Trophoblast cell (in vitro differentiated cells and primary cell): ENCODE data around the gene WNT7B.

Source experiments
- DNase-seq, 2 donors: peaks; one replicate each; pipeline ENCODE4 v3.0.0-alpha.2; 2016
- H2AFZ ChIP-seq: 2 replicates; pipeline ENCODE4 v1.6.1; 2013; ENCODE audit warnings: low read length, moderate library complexity, mild to moderate bottlenecking; ENCODE audit not compliant: insufficient read depth, poor library complexity
- H2AK5ac ChIP-seq: 2 replicates; pipeline ENCODE4 v1.6.1; 2013; ENCODE audit warnings: mild to moderate bottlenecking, low read length
- H2BK120ac ChIP-seq: 2 replicates; pipeline ENCODE4 v1.6.1; 2013; ENCODE audit warnings: low read length, mild to moderate bottlenecking, moderate library complexity; ENCODE audit not compliant: insufficient read depth, poor library complexity
- H2BK12ac ChIP-seq: 2 replicates; pipeline ENCODE4 v1.6.1; 2013; ENCODE audit warnings: mild to moderate bottlenecking, low read length, moderate library complexity
- H2BK5ac ChIP-seq: 2 replicates; pipeline ENCODE4 v1.6.1; 2013; ENCODE audit warnings: low read length, low read depth, moderate library complexity, mild to moderate bottlenecking; ENCODE audit not compliant: poor library complexity
- H3K14ac ChIP-seq: 2 replicates; pipeline ENCODE4 v1.6.1; 2013; ENCODE audit warnings: mild to moderate bottlenecking, low read length
- H3K18ac ChIP-seq: 2 replicates; pipeline ENCODE4 v1.6.1; 2013; ENCODE audit warnings: mild to moderate bottlenecking, low read length
- H3K23ac ChIP-seq: 2 replicates; pipeline ENCODE4 v1.6.1; 2013; ENCODE audit warnings: low read length
- H3K27ac ChIP-seq: 2 replicates; pipeline ENCODE4 v1.5.1; 2013; ENCODE audit warnings: low read depth, mild to moderate bottlenecking, inconsistent platforms, low read length, moderate library complexity
- H3K27me3 ChIP-seq: 2 replicates; pipeline ENCODE4 v1.6.1; 2013; ENCODE audit warnings: inconsistent platforms, mild to moderate bottlenecking, low read length, moderate library complexity; ENCODE audit not compliant: insufficient read depth
- H3K36me3 ChIP-seq, 2 experiments: 1 replicate in 1 of 2; 2 replicates in 1 of 2; pipeline ENCODE4 v1.6.1; 2013; ENCODE audit warnings: low read length in 2 of 2, mild to moderate bottlenecking in 2 of 2, moderate library complexity in 1 of 2; ENCODE audit not compliant: insufficient read depth in 2 of 2, control insufficient read depth in 1 of 2
- H3K4ac ChIP-seq: 2 replicates; pipeline ENCODE4 v1.6.1; 2013; ENCODE audit warnings: low read depth, mild to moderate bottlenecking, low read length, moderate library complexity
- H3K4me1 ChIP-seq, 2 experiments: 1 replicate in 1 of 2; 2 replicates in 1 of 2; pipeline ENCODE4 v1.6.1; 2013; ENCODE audit warnings: low read length in 2 of 2, mild to moderate bottlenecking in 2 of 2, moderate library complexity in 1 of 2; ENCODE audit not compliant: insufficient read depth in 2 of 2, control insufficient read depth in 1 of 2
- H3K4me2 ChIP-seq: 2 replicates; pipeline ENCODE4 v1.6.1; 2013; ENCODE audit warnings: inconsistent platforms, mild to moderate bottlenecking, low read length, moderate library complexity
- H3K4me3 ChIP-seq: 2 replicates; pipeline ENCODE4 v1.5.1; 2013; ENCODE audit warnings: mild to moderate bottlenecking, low read depth, low read length, inconsistent platforms
- H3K79me1 ChIP-seq: one replicate; pipeline ENCODE4 v1.6.1; 2013; ENCODE audit warnings: low read length
- H3K79me2 ChIP-seq: 2 replicates; pipeline ENCODE4 v1.6.1; 2013; ENCODE audit warnings: low read length, mild to moderate bottlenecking; ENCODE audit not compliant: control insufficient read depth, insufficient read depth, poor library complexity
- H3K9ac ChIP-seq: 2 replicates; pipeline ENCODE4 v1.6.1; 2013; ENCODE audit warnings: mild to moderate bottlenecking, low read length
- H3K9me3 ChIP-seq: 2 replicates; pipeline ENCODE4 v1.6.1; 2013; ENCODE audit warnings: low read depth, mild to moderate bottlenecking, control low read depth, inconsistent platforms, low read length; ENCODE audit not compliant: insufficient read depth
- H4K12ac ChIP-seq: 2 replicates; pipeline ENCODE4 v1.6.1; 2013; ENCODE audit warnings: low read depth, mild to moderate bottlenecking, low read length, moderate library complexity
- H4K8ac ChIP-seq: 2 replicates; pipeline ENCODE4 v1.6.1; 2013; ENCODE audit warnings: low read depth, mild to moderate bottlenecking, low read length, moderate library complexity
- H4K91ac ChIP-seq: one replicate; pipeline ENCODE4 v1.6.1; 2013; ENCODE audit warnings: low read depth, mild to moderate bottlenecking, low read length, moderate library complexity
- WGBS: extraction: QIAGEN DNeasy Blood & Tissue Kit; methylation state at CpG from one replicate; pipeline ENCODE4 v1.1.7; 2013; ENCODE audit warnings: missing lambda C conversion rate; ENCODE audit not compliant: insufficient read length, insufficient coverage; ENCODE audit errors: extremely low coverage; 5-methylcytosine and 5-hydroxymethylcytosine counted together

WNT7B gene

DNA sequence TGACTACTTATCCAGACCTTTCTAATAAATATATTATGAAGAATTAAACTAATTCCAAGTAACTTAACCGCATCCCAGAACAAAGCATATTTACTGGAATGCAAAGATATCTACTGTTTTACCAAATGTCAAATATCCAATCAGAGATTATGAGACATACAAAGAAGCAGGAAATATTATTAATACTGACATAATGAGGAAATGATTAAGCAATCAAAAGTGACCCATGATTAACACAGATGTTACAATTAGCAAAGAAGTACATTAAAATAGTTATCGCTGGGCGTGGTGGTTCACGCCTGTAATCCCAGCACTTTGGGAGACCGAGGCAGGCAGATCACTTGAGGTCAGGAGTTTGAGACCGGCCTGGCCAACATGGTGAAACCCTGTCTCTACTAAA is 105.2 kb downstream of the WNT7B start:
- Histone ChIP-seq H4K91ac (no peak overlapping the region), H3K4me1 (peaks cover 10% of the 10 kb centered on the region in 2 experiments), H3K27me3 (peaks cover 33% of the 10 kb centered on the region), H2BK12ac (no peak overlapping the region), H3K79me2 (no peaks in the 10 kb centered on the region), H3K4ac (no peak overlapping the region), H2AFZ (no peak overlapping the region), H4K12ac (no peak overlapping the region), H3K4me2 (no peak overlapping the region), H2BK120ac (no peak overlapping the region), H3K9me3 (peaks cover 1% of the 10 kb centered on the region), H3K36me3 (no peaks in the 10 kb centered on the region), H2AK5ac (no peak overlapping the region), H3K9ac (no peak overlapping the region), H3K27ac (no peak overlapping the region), H3K79me1 (no peaks in the 10 kb centered on the region), H3K14ac (no peak overlapping the region), H3K23ac (no peak overlapping the region), H4K8ac (no peak overlapping the region), H3K4me3 (no peak overlapping the region), H2BK5ac (no peak overlapping the region), H3K18ac (no peak overlapping the region)
- no peak for DNase-seq
- WGBS = no CpG with 5 or more reads among the region's 6 CpGs
